Activated naive CD4-positive, alpha-beta T cell treated with Interleukin-2 at 50 U/mL for 16 hours (primary cell): ENCODE results near the gene DPM3.

ENCODE experiments used
- DNase-seq: peaks from one replicate; pipeline ENCODE4 v3.0.0-alpha.2; 2020

The DPM3 gene

DNA sequence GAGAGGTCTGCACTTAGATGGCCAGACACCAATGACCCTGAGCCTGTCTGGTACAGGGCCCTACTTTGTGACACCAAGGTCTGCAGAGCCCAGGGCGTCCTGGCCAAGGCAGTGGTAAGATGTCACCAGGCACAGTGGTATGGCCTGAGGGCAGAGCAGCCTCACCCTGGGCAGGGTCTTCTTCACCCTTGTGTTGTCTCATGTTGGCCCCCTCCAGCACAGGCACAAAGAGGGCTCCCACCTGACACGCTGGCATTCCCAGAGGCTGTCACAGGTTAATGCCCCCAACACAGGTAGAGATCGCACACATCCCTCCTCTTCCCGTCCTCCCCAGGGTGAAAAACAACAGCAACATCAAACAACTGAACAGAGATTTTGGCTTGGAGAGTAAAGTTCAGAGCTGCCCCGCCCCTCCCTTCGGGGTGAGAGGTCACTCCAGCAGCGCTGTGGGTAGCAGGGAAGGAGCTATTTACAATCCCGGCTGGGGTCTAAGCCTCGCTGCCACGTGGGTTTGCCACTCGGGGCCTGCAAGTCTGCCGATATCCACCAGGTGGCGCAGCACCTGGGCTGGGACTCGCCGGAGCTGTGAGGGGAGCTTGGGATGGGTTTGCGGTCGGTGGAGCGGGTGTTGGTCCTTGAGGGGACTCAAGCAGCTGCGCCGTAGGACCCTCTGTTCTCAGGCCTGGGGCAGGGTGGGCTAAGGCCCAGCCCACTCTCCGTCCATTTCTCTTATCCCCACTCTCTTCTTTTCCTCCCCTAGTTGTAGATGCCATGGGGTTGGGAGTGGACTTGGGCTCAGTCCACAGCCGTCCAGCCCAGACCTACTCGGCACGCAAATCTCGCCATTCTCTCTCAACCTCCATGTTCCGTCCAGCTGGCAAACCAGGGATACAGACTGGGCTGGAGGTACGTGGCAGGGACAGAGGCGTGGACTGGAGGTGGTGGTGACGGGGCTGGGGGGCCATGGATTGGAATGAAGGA is 49.0 kb downstream of the DPM3 start:
- peak; percentile 85 for DNase-seq
